Tibial artery (tissue), 4 donors: ENCODE data around the gene OR2A5.
"Not testable (repeated sequence)": the region's sequence is repeated elsewhere in the genome, so short reads cannot be mapped to it uniquely, and the experiment has no call there.

ENCODE experiments used
- DNase-seq, 2 donors: peaks; one replicate each; pipeline ENCODE4 v3.0.0-alpha.2; 2019
- H3K27ac ChIP-seq, 2 donors: fragments of 200-600 bp; sonication (generic) in 1 of 2; 1 replicate in 1 of 2; 2 replicates in 1 of 2; pipeline ENCODE4 v1.5.1; 2018 to 2019; ENCODE audit warnings: mild to moderate bottlenecking in 1 of 2
- H3K27me3 ChIP-seq, 2 donors: fragments of 200-600 bp; sonication (generic) in 1 of 2; one replicate each; pipeline versions ENCODE4 v1.5.1 to v1.6.0; 2016 to 2019
- H3K36me3 ChIP-seq, 3 donors: fragments of 200-600 bp; sonication (generic) in 2 of 3; one replicate each; pipeline ENCODE4 v1.5.1; 2016 to 2019; ENCODE audit warnings: mild to moderate bottlenecking in 2 of 3
- H3K4me1 ChIP-seq, 4 donors: fragments of 200-600 bp; sonication (generic) in 2 of 4; 1 replicate in 3 of 4; 2 replicates in 1 of 4; pipeline ENCODE4 v1.5.1; 2016 to 2019
- H3K4me3 ChIP-seq, 2 donors: fragments of 200-600 bp; sonication (generic) in 1 of 2; 1 replicate in 1 of 2; 2 replicates in 1 of 2; pipeline ENCODE4 v1.5.1; 2018 to 2019; ENCODE audit warnings: mild to moderate bottlenecking in 2 of 2
- H3K9me3 ChIP-seq, 3 donors: fragments of 200-600 bp; sonication (generic) in 1 of 3; one replicate each; pipeline ENCODE4 v1.5.1; 2016 to 2019
- CTCF ChIP-seq, 2 experiments: fragments of 200-600 bp in 1 of 2; fragments of 450-650 bp in 1 of 2; IDR thresholded peaks; one replicate each; pipeline ENCODE4 v1.5.1; 2017 to 2019; ENCODE audit warnings: antibody characterized with exemption in 2 of 2, mild to moderate bottlenecking in 1 of 2, moderate library complexity in 1 of 2
- intact Hi-C: fragments of 100-400 bp; cut with DNase I; formaldehyde crosslinking; loops from one replicate; pipeline ENCODE4 v1.15.0; 2023; ENCODE audit warnings: low total_unique reads

Gene OR2A5

DNA sequence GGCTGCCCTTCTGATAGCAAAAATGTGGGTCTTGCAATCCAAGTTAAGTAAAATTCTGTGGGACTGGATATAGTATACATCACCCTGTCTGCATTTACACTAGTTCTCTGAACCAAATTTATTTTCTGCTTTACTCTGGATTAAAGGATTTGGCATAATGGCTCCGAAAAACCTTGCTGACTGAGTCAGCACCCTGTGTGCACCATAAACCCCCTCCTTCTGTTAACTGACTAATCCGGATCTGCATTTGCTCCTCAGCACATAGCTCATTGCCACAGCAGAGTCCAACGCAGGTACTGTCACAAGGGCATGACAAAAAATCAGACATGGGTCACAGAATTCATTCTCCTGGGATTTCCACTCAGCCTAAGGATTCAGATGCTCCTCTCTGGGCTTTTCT, 1.3 kb downstream of the OR2A5 start:
- DNase-seq = no peak
- no peaks in the 10 kb centered on the region for H3K36me3 ChIP-seq
- H3K9me3 ChIP-seq = no peaks in the 10 kb centered on the region
- no peak overlapping the region for H3K27ac ChIP-seq
- no peak overlapping the region for H3K4me3 ChIP-seq
- intact Hi-C loops = no loop called here
- no peaks in the 10 kb centered on the region for H3K27me3 ChIP-seq
- no peaks in the 10 kb centered on the region for H3K4me1 ChIP-seq
- no peak for TF ChIP-seq CTCF (IDR thresholded peaks at IDR 0.05)

DNA sequence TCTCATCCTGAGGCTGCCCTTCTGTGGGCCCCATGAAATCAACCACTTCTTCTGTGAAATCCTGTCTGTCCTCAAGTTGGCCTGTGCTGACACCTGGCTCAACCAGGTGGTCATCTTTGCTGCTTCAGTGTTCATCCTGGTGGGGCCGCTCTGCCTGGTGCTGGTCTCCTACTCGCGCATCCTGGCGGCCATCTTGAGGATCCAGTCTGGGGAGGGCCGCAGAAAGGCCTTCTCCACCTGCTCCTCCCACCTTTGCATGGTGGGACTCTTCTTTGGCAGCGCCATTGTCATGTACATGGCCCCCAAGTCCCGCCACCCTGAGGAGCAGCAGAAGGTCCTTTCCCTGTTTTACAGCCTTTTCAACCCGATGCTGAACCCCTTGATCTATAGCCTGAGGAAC, 2.1 kb downstream of the OR2A5 start:
- H3K4me1 ChIP-seq, intact Hi-C loops, H3K9me3 ChIP-seq, H3K4me3 ChIP-seq, DNase-seq, H3K27me3 ChIP-seq, H3K27ac ChIP-seq, H3K36me3 ChIP-seq: not testable (repeated sequence)

GRCh38 chr7:144057954-144058353, 9.2 kb downstream of the OR2A5 start:
- no peak overlapping the region for H3K27ac ChIP-seq
- no peak for DNase-seq
- no peaks in the 10 kb centered on the region for H3K4me1 ChIP-seq
- no peak overlapping the region for H3K4me3 ChIP-seq
- no peaks in the 10 kb centered on the region for H3K9me3 ChIP-seq
- intact Hi-C loops = no loop called here
- H3K36me3 ChIP-seq = no peaks in the 10 kb centered on the region
- no peaks in the 10 kb centered on the region for H3K27me3 ChIP-seq
- no peak for TF ChIP-seq CTCF (IDR thresholded peaks at IDR 0.05)

DNA sequence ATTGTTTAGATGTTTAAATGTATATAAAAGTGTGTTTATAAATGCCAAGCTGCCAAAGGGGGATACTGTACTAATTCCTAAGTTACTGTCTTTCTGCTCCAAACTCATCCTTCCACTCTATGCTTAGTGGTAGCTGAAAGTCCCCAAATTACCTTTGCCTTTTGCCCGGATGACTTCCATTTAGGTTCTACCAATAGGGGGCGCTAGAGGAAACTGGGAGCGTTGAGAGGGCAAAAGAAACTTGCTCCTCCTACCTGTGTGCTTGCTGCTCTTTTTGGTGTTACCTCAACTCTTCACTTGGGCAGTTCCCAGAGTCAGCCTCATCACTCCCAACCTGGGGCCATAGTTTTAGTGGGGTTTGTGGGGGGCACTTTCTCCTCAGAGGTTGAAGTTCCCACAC, 15.0 kb downstream of the OR2A5 start:
- H3K27ac ChIP-seq = no peak overlapping the region
- no peaks in the 10 kb centered on the region for H3K9me3 ChIP-seq
- no peaks in the 10 kb centered on the region for H3K36me3 ChIP-seq
- H3K4me1 ChIP-seq = no peaks in the 10 kb centered on the region
- no peaks in the 10 kb centered on the region for H3K27me3 ChIP-seq
- DNase-seq = no peak
- H3K4me3 ChIP-seq = no peak overlapping the region
- TF ChIP-seq CTCF (IDR thresholded peaks at IDR 0.05) = no peak
- intact Hi-C loops = no loop called here

DNA sequence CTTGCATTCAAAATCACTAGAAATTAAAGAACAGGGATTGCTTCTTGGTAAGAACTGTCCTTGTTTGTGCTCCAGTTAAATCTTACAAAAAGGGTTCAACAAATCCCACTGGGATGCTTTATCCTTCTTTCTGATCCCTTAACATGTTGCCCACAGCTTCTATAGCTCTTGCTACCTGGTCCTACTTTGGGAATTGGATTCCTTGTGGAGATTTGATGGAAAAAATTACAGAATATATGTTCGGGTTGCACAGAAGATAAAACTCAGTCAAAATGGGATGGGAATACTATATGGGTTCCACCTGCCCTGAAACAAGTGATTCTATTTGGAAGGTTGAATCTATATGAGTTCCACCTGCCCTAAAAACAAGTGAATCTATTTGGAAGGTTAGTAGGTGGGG, 20.8 kb downstream of the OR2A5 start, which contains the start of gene OR2A25:
OR2A25 (plus strand) TSS at position 301 of the 400 bp plus-strand sequence. CDS start 4,409 bp downstream, outside the sequence.
- H3K27me3 ChIP-seq = no peaks in the 10 kb centered on the region
- H3K36me3 ChIP-seq = no peaks in the 10 kb centered on the region
- no peak for TF ChIP-seq CTCF (IDR thresholded peaks at IDR 0.05)
- H3K27ac ChIP-seq = no peak within 1 kb of the TSS
- H3K4me3 ChIP-seq = no peak within 1 kb of the TSS
- H3K4me1 ChIP-seq = no peaks in the 10 kb centered on the region
- no peaks in the 10 kb centered on the region for H3K9me3 ChIP-seq
- DNase-seq = no peak
- intact Hi-C loops = no loop called here

GRCh38 chr7:144069953-144070352, 21.2 kb downstream of the OR2A5 start:
- H3K36me3 ChIP-seq = no peaks in the 10 kb centered on the region
- no peak for TF ChIP-seq CTCF (IDR thresholded peaks at IDR 0.05)

More at GRCh38 chr7:144069953-144070352, 21.2 kb downstream of the OR2A5 start:
- intact Hi-C loops = no loop called here
- Histone ChIP-seq H3K4me3 (no peak overlapping the region), H3K9me3 (no peaks in the 10 kb centered on the region), H3K4me1 (no peaks in the 10 kb centered on the region), H3K27ac (no peak overlapping the region), H3K27me3 (no peaks in the 10 kb centered on the region)
- no peak for DNase-seq
